ENCODE measurements around the gene GPN3. TPM values are rescaled to one million over a fixed set of nuclear protein-coding genes. Genes with fewer than 3 reads are reported as not detected.

GPN3 gene
- total and polyA plus RNA-seq, 2 of the 8 experiments (the other 6 are each of a cell fraction or from before 2014, with no cell fraction given) = 49.7 to 52.9 TPM

- no peak overlapping the region for H2BK5ac ChIP-seq (ENCODE audit: low read depth, low read length)
- no peak overlapping the region for H3K4me3 ChIP-seq (ENCODE audit: extremely low read depth in 1 of 4, insufficient read depth in 2 of 4, low read depth in 3 of 4, low read length in 4 of 4)
- POLR2A ChIA-PET (ENCODE audit: partially characterized antibody) = interaction anchor here (0.5 kb wide), 1 partner anchor 196 kb away, joined by 3 read pairs; no protein-coding TSS in a partner anchor
- no peaks in the 10 kb centered on the region for H3K36me3 ChIP-seq (ENCODE audit: control insufficient read depth in 2 of 4, insufficient read depth in 4 of 4, low read length in 3 of 4)
- WGBS, 2 experiments (ENCODE audit: extremely low coverage in 1 of 2, insufficient coverage in 1 of 2, insufficient read length in 1 of 2, insufficient replicate concordance in 2 of 2, low coverage in 1 of 2, low lambda C conversion rate in 2 of 2, missing lambda C conversion rate in 1 of 2) = 94% methylated on average over 3 of the region's 3 CpGs; no CpG with 5 or more reads in 1 of the 2 experiments
- no peak overlapping the region for H4K8ac ChIP-seq (ENCODE audit: extremely low read depth, insufficient read depth, low read length)
- no peak overlapping the region for H3K23ac ChIP-seq (ENCODE audit: insufficient read length)
- H3K18ac ChIP-seq (ENCODE audit: extremely low read depth, low read length) = no peak overlapping the region
- TF ChIP-seq RXRA (IDR thresholded peaks at IDR 0.05; ENCODE audit: insufficient read depth, low read depth, low read length) (no peak), KDM1A (IDR thresholded peaks at IDR 0.05; ENCODE audit: borderline replicate concordance, low read length) (peak; percentile 32; the same call in 1 of the 2 replicates)
- H4K5ac ChIP-seq (ENCODE audit: insufficient read length, low read depth, low read length) = no peak overlapping the region
- H2AFZ ChIP-seq (ENCODE audit: low read length) = no peak overlapping the region
- H3K9ac ChIP-seq (replicated peaks in 1 of 4; ENCODE audit: extremely low read depth in 1 of 4, low read depth in 3 of 4, low read length in 3 of 4) = no peak overlapping the region
- no peak overlapping the region for H2BK12ac ChIP-seq (ENCODE audit: low read depth, low read length)
- no peak overlapping the region for H2BK20ac ChIP-seq (ENCODE audit: low read length)
- H3K79me1 ChIP-seq (ENCODE audit: low read depth, low read length) = no peaks in the 10 kb centered on the region
- no peak overlapping the region for H3K4ac ChIP-seq (replicated peaks; ENCODE audit: insufficient read length, low read depth, low read length)
- no peak overlapping the region for H3K4me2 ChIP-seq (ENCODE audit: insufficient read depth in 1 of 2, low read depth in 2 of 2, low read length in 2 of 2)
- H2BK15ac ChIP-seq (ENCODE audit: low read length) = no peak overlapping the region
- no peaks in the 10 kb centered on the region for H3K9me3 ChIP-seq (ENCODE audit: insufficient read depth in 2 of 2, low read depth in 1 of 2, low read length in 1 of 2)
- H3K56ac ChIP-seq (replicated peaks; ENCODE audit: insufficient read length, low read depth, low read length) = no peak overlapping the region
- no peak overlapping the region for H2BK120ac ChIP-seq (replicated peaks; ENCODE audit: low read depth, low read length)
- no peaks in the 10 kb centered on the region; the same call in 1 of the 2 replicates for H3K23me2 ChIP-seq (ENCODE audit: low read depth, low read length)
- H4K91ac ChIP-seq (replicated peaks; ENCODE audit: insufficient read length, low read length) = no peak overlapping the region
- no peak for DNase-seq (ENCODE audit: low read depth in 1 of 2, low spot score in 2 of 2)
- no peaks in the 10 kb centered on the region for H3K4me1 ChIP-seq (replicated peaks in 1 of 4; ENCODE audit: control insufficient read depth in 3 of 4, insufficient read depth in 4 of 4, low read length in 3 of 4)
- H2AK5ac ChIP-seq (ENCODE audit: low read depth, low read length) = no peak overlapping the region
- no peak for FAIRE-seq
- CTCF ChIA-PET (ENCODE audit: partially characterized antibody) = interaction anchor here (0.6 kb wide), 1 partner anchor 330 kb away, joined by 3 read pairs; the partner anchor contains the start of gene CCDC63
- H3K79me2 ChIP-seq (ENCODE audit: control insufficient read depth in 1 of 2, insufficient read depth in 2 of 2, low read length in 2 of 2) = no peaks in the 10 kb centered on the region
- H4K20me1 ChIP-seq (replicated peaks in 1 of 2; ENCODE audit: control insufficient read depth in 1 of 2, insufficient read depth in 2 of 2, low read length in 2 of 2) = no peaks in the 10 kb centered on the region
- no peaks in the 10 kb centered on the region for H3K27me3 ChIP-seq (replicated peaks in 1 of 4; ENCODE audit: control insufficient read depth in 3 of 4, extremely low read depth in 1 of 4, insufficient read depth in 3 of 4, low read length in 3 of 4)
- no peak overlapping the region for H3K14ac ChIP-seq (ENCODE audit: insufficient read length)
- no peak overlapping the region for H3K27ac ChIP-seq (ENCODE audit: low read depth, low read length)
Measured at GRCh38 chr12:110516995-110517394, 48.9 kb upstream of the GPN3 start.

Measured in H1 (cell line).